OCI-LY7 (cell line): Measurements from ENCODE around the gene UFM1. TPM values are rescaled to one million over a fixed set of nuclear protein-coding genes. Genes with fewer than 3 reads are reported as not detected.

ENCODE experiments used
- BruUV-seq: library from RNA; stranded (reverse); fragments of 400-500 nt; replicated peaks from 2 replicates; lab custom pipeline; 2021; lab: Mats Ljungman, UMichigan
- CTCF ChIA-PET: fragments of 300-600 bp; sonication (Branson Sonifier 250); formaldehyde crosslinking; loops from one replicate; lab custom pipeline; 2022; ENCODE audit warnings: antibody characterized with exemption; ENCODE audit not compliant: unreplicated experiment; lab: Charles Lee
- POLR2A ChIA-PET: fragments of 300-600 bp; sonication (Branson Sonifier 250); formaldehyde crosslinking; loops from one replicate; lab custom pipeline; 2022; ENCODE audit warnings: antibody characterized with exemption; lab: Charles Lee
- DNase-seq: peaks from one replicate; pipeline ENCODE4 v3.0.0-alpha.2; 2015; ENCODE audit warnings: low spot score
- H2AFZ ChIP-seq: fragments of 200-600 bp; sonication (generic), shearing (Covaris generic); 2 replicates; pipeline ENCODE4 v1.6.1; 2014; ENCODE audit warnings: mild to moderate bottlenecking, antibody characterized with exemption, low read length, moderate library complexity
- H3K27ac ChIP-seq: fragments of 200-600 bp; sonication (generic); 2 replicates; pipeline ENCODE4 v1.5.1; 2014; ENCODE audit warnings: mixed run types, low read depth, mild to moderate bottlenecking, moderate library complexity, low read length, inconsistent platforms; ENCODE audit not compliant: poor library complexity, severe bottlenecking
- H3K36me3 ChIP-seq: fragments of 200-600 bp; sonication (generic); 2 replicates; pipeline ENCODE4 v1.6.1; 2014; ENCODE audit warnings: mild to moderate bottlenecking, antibody characterized with exemption, low read length, moderate library complexity, mixed read lengths; ENCODE audit not compliant: insufficient read depth
- H3K4me1 ChIP-seq: fragments of 200-600 bp; sonication (generic); 2 replicates; pipeline ENCODE4 v1.5.1; 2014; ENCODE audit warnings: mild to moderate bottlenecking, low read length; ENCODE audit not compliant: insufficient read depth, poor library complexity, severe bottlenecking
- H3K4me2 ChIP-seq: fragments of 200-600 bp; sonication (generic); 2 replicates; pipeline ENCODE4 v1.6.1; 2014; ENCODE audit warnings: mild to moderate bottlenecking, low read length
- H3K4me3 ChIP-seq: fragments of 200-600 bp; sonication (generic); 2 replicates; pipeline ENCODE4 v1.5.1; 2014; ENCODE audit warnings: mild to moderate bottlenecking, low read depth, low read length; ENCODE audit not compliant: poor library complexity, severe bottlenecking
- H3K79me2 ChIP-seq: fragments of 200-600 bp; sonication (generic); 2 replicates; pipeline ENCODE4 v1.6.1; 2016; ENCODE audit warnings: low read depth, mild to moderate bottlenecking, low read length, moderate library complexity, mixed read lengths; ENCODE audit not compliant: insufficient read depth
- H3K9me2 ChIP-seq: fragments of 200-600 bp; sonication (generic); 2 replicates; pipeline ENCODE4 v1.6.1; 2016; ENCODE audit warnings: mild to moderate bottlenecking, low read length, mixed read lengths; ENCODE audit not compliant: insufficient read depth
- H3K9me3 ChIP-seq: fragments of 200-600 bp; sonication (generic); 2 replicates; pipeline ENCODE4 v1.6.1; 2014; ENCODE audit warnings: mild to moderate bottlenecking, mixed run types, low read length, mixed read lengths
- H4K20me1 ChIP-seq: fragments of 200-600 bp; sonication (generic); 2 replicates; pipeline ENCODE4 v1.6.1; 2014; ENCODE audit warnings: mild to moderate bottlenecking, antibody characterized with exemption, low read length, moderate library complexity, mixed read lengths; ENCODE audit not compliant: insufficient read depth
- EZH2phosphoT487 ChIP-seq: fragments of 200-600 bp; sonication (generic); IDR thresholded peaks from 2 replicates; pipeline ENCODE4 v1.6.1; 2018; ENCODE audit warnings: low read depth, borderline replicate concordance, mild to moderate bottlenecking, mixed run types, antibody characterized with exemption, low read length, moderate library complexity, mixed read lengths
- intact Hi-C: fragments of 100-400 bp; cut with micrococcal nuclease; formaldehyde crosslinking; loops from one replicate; pipeline ENCODE4 v1.10.0; 2022; ENCODE audit not compliant: unreplicated experiment
- total RNA-seq, 2 experiments: library from RNA; depleted of rRNA in 1 of 2; stranded (reverse); fragments of >200 nt in 1 of 2; shearing (Covaris generic) in 1 of 2; gene quantifications; 2 replicates each; pipeline ENCODE4 v1.2.3, GENCODE V29; 2014 to 2022
- TF ChIP-seq, protein P1 (sequence below): fragments of 200-600 bp; sonication (generic); conservative IDR thresholded peaks from 2 replicates; pipeline ENCODE4 v1.5.1; 2014; ENCODE audit warnings: mild to moderate bottlenecking, antibody characterized with exemption, low read length, moderate library complexity, mixed read lengths

UFM1 gene
- total RNA-seq, 2 experiments from 2014 or later: 33.3 to 46.9 TPM

DNA sequence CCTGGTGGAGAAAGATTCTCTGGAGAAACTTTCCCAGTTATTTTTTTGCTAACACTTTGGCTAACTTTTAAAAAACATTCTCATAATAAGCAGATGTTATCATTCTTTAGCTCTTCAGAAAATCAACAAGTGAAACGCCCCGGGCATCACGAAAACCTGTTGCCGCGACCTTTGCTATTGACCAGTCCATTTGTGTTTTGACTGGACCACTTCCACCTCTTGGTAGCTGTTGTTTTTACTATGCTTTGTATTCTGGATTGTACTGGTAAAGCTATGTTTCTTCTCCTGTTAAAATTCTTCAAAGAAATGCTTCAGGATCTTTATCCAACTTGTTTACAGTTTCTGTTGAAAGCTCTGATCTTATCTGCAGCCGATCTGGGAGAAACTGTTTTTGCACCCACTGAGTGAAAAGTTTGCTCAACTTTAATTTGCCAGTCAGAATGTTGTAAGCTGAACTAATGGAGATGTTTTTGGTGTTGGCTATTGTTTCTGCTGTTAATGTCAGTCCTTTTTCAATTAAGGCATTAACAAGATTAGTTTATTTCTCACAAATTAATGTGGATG is 23.3 kb downstream of the UFM1 start:
- Histone ChIP-seq H3K4me3 (no peak overlapping the region), H2AFZ (no peak overlapping the region), H4K20me1 (no peaks in the 10 kb centered on the region; the same call in 1 of the 2 replicates), H3K36me3 (no peaks in the 10 kb centered on the region), H3K9me3 (no peaks in the 10 kb centered on the region), H3K4me1 (no peaks in the 10 kb centered on the region), H3K27ac (no peak overlapping the region), H3K79me2 (no peaks in the 10 kb centered on the region), H3K9me2 (no peaks in the 10 kb centered on the region), H3K4me2 (no peak overlapping the region)
- TF ChIP-seq EZH2phosphoT487: no peak
- TF ChIP-seq, protein P1, sequence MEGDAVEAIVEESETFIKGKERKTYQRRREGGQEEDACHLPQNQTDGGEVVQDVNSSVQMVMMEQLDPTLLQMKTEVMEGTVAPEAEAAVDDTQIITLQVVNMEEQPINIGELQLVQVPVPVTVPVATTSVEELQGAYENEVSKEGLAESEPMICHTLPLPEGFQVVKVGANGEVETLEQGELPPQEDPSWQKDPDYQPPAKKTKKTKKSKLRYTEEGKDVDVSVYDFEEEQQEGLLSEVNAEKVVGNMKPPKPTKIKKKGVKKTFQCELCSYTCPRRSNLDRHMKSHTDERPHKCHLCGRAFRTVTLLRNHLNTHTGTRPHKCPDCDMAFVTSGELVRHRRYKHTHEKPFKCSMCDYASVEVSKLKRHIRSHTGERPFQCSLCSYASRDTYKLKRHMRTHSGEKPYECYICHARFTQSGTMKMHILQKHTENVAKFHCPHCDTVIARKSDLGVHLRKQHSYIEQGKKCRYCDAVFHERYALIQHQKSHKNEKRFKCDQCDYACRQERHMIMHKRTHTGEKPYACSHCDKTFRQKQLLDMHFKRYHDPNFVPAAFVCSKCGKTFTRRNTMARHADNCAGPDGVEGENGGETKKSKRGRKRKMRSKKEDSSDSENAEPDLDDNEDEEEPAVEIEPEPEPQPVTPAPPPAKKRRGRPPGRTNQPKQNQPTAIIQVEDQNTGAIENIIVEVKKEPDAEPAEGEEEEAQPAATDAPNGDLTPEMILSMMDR: no peak
- DNase-seq: no peak
- POLR2A ChIA-PET: no interaction called here
- no TSS peak for BruUV-seq
- CTCF ChIA-PET: no interaction called here
- intact Hi-C loops: no loop called here

DNA sequence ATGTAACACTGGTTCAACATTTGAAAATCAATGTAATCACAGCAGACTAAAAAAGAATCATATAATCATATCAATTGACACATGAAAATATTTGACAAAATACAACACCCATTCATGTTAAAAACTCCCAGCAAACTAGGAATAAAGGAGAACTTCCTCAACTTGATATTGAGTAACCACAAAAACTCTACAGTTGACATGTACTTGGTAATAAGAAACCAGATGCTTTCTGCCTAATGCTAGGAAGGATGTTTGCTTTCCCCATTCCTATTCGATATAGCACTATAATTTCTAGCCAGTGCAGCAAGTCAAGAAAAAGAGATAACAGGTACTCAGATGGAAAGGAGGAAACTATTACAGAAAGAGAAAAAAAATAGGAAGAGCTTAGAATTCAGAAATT is 26.9 kb downstream of the UFM1 start:
- CTCF ChIA-PET: no interaction called here
- H3K27ac ChIP-seq: no peak overlapping the region
- H4K20me1 ChIP-seq: no peaks in the 10 kb centered on the region; the same call in 1 of the 2 replicates
- DNase-seq: no peak
- no peak overlapping the region for H3K4me2 ChIP-seq
- H3K4me1 ChIP-seq: no peaks in the 10 kb centered on the region
- H3K9me3 ChIP-seq: no peaks in the 10 kb centered on the region
- no TSS peak for BruUV-seq
- intact Hi-C loops: no loop called here
- H3K9me2 ChIP-seq: no peaks in the 10 kb centered on the region
- H3K79me2 ChIP-seq: no peaks in the 10 kb centered on the region
- H2AFZ ChIP-seq: no peak overlapping the region
- no peaks in the 10 kb centered on the region for H3K36me3 ChIP-seq
- TF ChIP-seq, protein P1: no peak
- TF ChIP-seq EZH2phosphoT487: no peak
- H3K4me3 ChIP-seq: no peak overlapping the region
- POLR2A ChIA-PET: interaction anchor here (0.7 kb wide), 1 partner anchor 909 kb away, joined by 3 read pairs; no protein-coding TSS in a partner anchor

DNA sequence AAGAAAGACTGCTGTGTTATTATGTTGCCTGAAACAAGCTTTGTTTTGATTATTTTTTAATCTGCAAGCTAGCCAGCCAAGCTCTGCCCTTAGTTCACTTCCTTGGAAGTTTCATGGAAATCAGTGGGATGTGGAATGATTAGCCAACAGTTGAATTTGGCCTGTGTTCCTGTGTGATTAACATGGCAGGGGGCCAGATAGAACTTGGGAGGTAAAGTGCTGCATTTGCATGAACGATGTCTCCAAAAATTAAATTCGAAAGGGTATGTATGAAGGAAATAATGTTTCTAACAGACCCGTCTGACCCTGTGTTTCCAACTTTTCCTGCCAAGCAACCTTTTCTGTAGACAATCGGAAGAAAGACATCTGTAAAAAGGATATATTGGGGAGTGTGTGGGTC is 32.2 kb downstream of the UFM1 start:
- Histone ChIP-seq H3K9me2 (no peaks in the 10 kb centered on the region), H3K36me3 (no peaks in the 10 kb centered on the region), H2AFZ (no peak overlapping the region), H3K4me3 (no peak overlapping the region), H3K4me1 (no peaks in the 10 kb centered on the region), H4K20me1 (no peaks in the 10 kb centered on the region), H3K79me2 (no peaks in the 10 kb centered on the region), H3K9me3 (no peaks in the 10 kb centered on the region), H3K27ac (no peak overlapping the region), H3K4me2 (no peak overlapping the region)
- ChIA-PET POLR2A (no interaction called here), CTCF (no interaction called here)
- no peak for TF ChIP-seq EZH2phosphoT487
- TF ChIP-seq, protein P1: no peak
- BruUV-seq: no TSS peak
- intact Hi-C loops: no loop called here
- DNase-seq: no peak
